Right renal cortex interstitium (tissue), 3 donors: ENCODE results near the gene EFNB2. TPM values are rescaled to one million over a fixed set of nuclear protein-coding genes. Genes with fewer than 3 reads are reported as not detected.

ENCODE experiments used
- DNase-seq, 3 donors: peaks; one replicate each; pipeline ENCODE4 v3.0.0-alpha.2; 2013; ENCODE audit warnings: low read depth in 3 of 3, low spot score in 2 of 3
- polyA plus RNA-seq, 3 donors: library from polyadenylated mRNA; unstranded; fragments of 120-200 nt; gene quantifications; one replicate each; pipeline ENCODE4 v1.2.1, GENCODE V29; 2013; ENCODE audit not compliant: insufficient read length in 3 of 3

Gene EFNB2
- polyA plus RNA-seq, 3 donors = 137 to 149 (median 149) TPM

GRCh38 chr13:106462710-106463109 lies 72.8 kb downstream of the EFNB2 start:
- DNase-seq = no peak

DNA sequence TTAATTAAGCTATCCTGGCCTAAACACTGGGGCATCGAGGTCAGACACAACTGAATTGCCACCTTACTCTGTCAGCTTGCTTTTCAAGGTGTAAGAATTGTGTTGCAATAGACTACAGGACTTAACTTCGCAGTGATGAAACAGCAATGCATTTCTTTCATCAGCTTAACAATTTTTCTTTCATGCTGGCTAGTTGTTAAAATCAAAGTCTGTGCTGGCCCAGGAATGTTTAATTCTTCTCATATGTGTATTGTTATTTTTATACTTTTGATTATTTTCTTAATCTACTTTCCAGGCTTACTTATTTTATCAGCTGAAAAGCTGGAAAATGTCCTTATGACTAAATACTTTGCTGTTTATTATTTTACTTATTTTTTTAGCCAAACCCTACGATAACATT lies 79.7 kb downstream of the EFNB2 start:
- no peak for DNase-seq

- DNase-seq = no peak
Observed at GRCh38 chr13:106455190-106455589, 80.3 kb downstream of the EFNB2 start.

DNA sequence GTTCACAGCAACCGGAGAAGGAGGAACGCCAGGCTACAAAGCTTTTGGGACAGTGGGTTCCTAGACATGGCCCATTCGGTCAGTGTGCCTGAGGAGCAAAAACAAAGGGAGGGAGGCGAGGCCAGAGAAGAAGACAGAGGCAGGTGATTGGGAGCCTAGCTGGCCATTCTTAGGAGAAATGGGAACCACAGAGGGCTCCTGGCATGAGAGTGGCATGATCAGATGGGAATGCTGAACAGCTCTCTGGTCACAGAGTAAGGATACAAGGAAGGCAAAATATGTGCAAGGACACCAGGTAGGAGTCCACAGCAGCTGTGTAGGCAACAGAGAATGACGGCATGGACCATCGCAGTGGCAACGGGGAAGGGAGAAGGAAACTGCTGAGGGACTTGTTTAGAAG lies 82.4 kb downstream of the EFNB2 start:
- no peak for DNase-seq

- DNase-seq = no peak
Observed at GRCh38 chr13:106450991-106451390, 84.5 kb downstream of the EFNB2 start.

DNA sequence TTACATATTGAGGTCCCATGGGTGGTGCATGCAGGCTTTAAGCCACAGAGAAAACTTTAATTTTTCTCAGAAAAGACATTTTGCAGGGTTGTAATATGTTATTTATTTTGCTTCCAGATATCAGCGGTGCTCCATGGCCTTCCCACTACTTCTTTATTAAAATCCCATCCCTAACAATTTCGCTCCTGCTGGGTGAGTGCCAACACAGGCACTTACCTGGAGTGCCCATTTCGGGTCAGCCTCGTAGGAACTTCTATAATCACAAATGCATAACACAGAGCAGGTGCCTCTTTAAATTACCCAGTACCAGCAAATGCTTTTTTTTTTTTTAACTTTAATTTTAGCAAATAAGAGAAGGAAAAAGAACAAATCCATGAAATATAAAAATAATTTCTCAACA lies 86.4 kb downstream of the EFNB2 start:
- no peak for DNase-seq

DNA sequence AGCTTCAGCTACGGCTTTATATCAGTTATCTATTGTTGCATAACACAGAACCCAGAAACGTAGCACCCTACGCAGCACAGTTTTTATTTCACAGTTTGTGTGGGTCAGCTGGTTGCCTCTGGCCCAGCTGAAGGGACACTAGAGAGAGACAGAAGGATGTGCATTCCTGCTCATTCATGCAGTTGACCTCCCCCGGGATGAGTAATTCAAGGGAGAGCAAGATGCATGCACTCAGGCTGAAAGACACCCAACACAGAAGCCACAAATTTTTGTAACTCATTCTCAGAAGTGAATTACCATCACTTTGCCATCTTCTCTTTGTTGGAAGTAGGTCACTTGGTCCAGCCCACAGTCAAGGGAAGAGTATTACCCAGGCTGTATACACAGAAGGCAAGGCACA lies 89.5 kb downstream of the EFNB2 start:
- peak in 1 of 3 donors; percentile 29 for DNase-seq

DNA sequence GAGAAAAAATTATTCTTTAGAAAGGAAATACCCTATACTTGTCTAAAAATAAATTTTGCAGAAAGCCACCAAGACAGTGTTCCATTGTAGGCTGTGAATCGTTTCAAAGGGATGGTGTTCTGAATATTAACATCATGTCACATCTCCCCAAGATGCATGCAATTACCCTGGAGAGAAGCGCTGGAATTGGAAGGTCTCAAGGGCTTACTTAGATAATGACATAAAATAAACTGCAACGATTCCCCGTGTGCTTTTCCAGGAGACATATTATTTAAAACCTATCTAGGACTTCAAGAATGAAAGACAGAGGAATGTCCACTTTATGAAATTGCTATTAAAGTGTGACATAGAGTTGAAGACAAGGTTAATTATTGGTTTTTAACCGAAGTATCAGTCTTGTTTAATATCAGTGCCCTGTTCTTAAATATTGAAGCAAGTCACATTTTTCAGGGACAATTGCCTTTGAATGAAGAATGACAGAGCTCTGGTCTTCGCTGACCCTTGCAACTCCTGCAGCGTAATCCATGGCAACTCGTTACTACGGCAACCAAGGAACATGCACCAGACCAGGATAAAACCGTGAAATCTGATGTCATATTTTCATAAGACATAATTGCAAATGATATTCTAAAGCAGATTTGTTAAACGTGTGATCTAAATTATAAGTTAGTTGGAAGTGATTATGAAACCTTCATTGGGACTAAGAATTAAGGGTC lies 91.7 kb downstream of the EFNB2 start:
- DNase-seq = no peak

DNA sequence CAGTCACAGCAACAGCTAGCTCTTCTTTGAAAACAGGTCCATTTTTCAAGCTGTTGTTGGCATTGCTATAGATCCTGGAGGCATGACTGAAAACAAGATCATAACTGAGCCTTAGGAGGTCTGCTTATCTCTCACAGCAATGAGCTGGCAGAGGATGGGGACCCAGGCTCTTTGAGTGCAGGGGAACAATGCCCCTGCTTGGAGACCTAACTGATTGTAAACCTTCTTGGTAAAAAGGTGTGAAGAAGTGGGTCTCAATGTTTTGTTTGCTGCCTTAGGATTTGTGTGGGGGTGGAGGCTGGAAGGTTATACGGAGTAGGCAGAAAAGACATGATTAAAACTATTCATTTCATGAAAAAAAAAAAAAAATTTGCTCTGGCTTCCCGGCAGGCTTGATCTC lies 94.6 kb downstream of the EFNB2 start:
- DNase-seq = no peak

Other genes starting within 250 kb of the EFNB2 start
- gene ARGLU1, start 32.5 kb upstream of the EFNB2 start, polyA plus RNA-seq = 100 to 1,000 TPM; 309 to 398 (median 384) TPM